HCT116 (cell line): ENCODE results near the gene MICAL3. TPM values are rescaled to one million over a fixed set of nuclear protein-coding genes. Genes with fewer than 3 reads are reported as not detected.

ENCODE experiments used
- ATAC-seq: fragments of 200-7000 bp; cut with Tn5 transposase; 2 replicates; pipeline ENCODE4 v1.9.1; 2020; ENCODE audit warnings: mild to moderate bottlenecking, moderate library complexity
- BruUV-seq: library from RNA; stranded (reverse); fragments of 400-500 nt; replicated peaks from 2 replicates; lab custom pipeline; 2021; lab: Mats Ljungman, UMichigan
- CTCF ChIA-PET: fragments of 300-600 bp; sonication (Branson Sonifier 250); formaldehyde crosslinking; loops from one replicate; lab custom pipeline; 2021; ENCODE audit warnings: antibody characterized with exemption; lab: Charles Lee
- POLR2A ChIA-PET: fragments of 300-600, 350-600 bp; sonication (Branson Sonifier 250); formaldehyde crosslinking; loops from one replicate; lab custom pipeline; 2021; ENCODE audit warnings: antibody characterized with exemption; lab: Charles Lee
- RAD21 ChIA-PET, 2 experiments: fragments of 300-600 bp; sonication (Branson Sonifier 250); formaldehyde crosslinking; loops; one replicate each; lab custom pipeline; 2023; ENCODE audit warnings: low total read pairs in 2 of 2; ENCODE audit not compliant: uncharacterized antibody in 2 of 2, unreplicated experiment in 2 of 2, low non-redundant PET in 1 of 2; lab: Charles Lee
- DNase-seq: peaks from one replicate; pipeline ENCODE4 v3.0.0-alpha.2; 2010; ENCODE audit warnings: low read depth, low spot score
- H2AFZ ChIP-seq: fragments of 200-600 bp; shearing (Covaris generic), sonication (generic); 2 replicates; pipeline ENCODE4 v1.6.1; 2017; ENCODE audit warnings: low read depth, mixed run types, mixed read lengths, antibody characterized with exemption, low read length; ENCODE audit not compliant: poor library complexity, severe bottlenecking
- H3K27ac ChIP-seq: 2 replicates; pipeline ENCODE4 v1.5.1; 2012; ENCODE audit warnings: low read depth, low read length
- H3K27me3 ChIP-seq: fragments of 200-600 bp; sonication (generic); 2 replicates; pipeline ENCODE4 v1.6.1; 2016; ENCODE audit warnings: mixed run types, low read length, mixed read lengths; ENCODE audit not compliant: insufficient read depth
- H3K36me3 ChIP-seq, 2 experiments: fragments of 200-500 bp in 1 of 2; fragments of 200-600 bp in 1 of 2; sonication (Bioruptor generic) in 1 of 2; sonication (generic) in 1 of 2; 2 replicates each; pipeline versions ENCODE4 v1.5.1 to v1.6.1; 2014 to 2016; ENCODE audit warnings: low read length in 2 of 2, inconsistent platforms in 1 of 2, mixed read lengths in 1 of 2, mixed run types in 1 of 2; ENCODE audit not compliant: insufficient read depth in 2 of 2, control insufficient read depth in 1 of 2
- H3K4me1 ChIP-seq, 2 experiments: fragments of 200-600 bp in 1 of 2; sonication (generic) in 1 of 2; 2 replicates each; pipeline versions ENCODE4 v1.5.1 to v1.6.1; 2012 to 2017; ENCODE audit warnings: low read length in 2 of 2, inconsistent platforms in 1 of 2, mild to moderate bottlenecking in 1 of 2, mixed read lengths in 1 of 2, mixed run types in 1 of 2, moderate library complexity in 1 of 2; ENCODE audit not compliant: insufficient read depth in 2 of 2, control insufficient read depth in 1 of 2
- H3K4me2 ChIP-seq: fragments of 200-600 bp; sonication (generic); 2 replicates; pipeline ENCODE4 v1.6.1; 2017; ENCODE audit warnings: mixed run types, low read length, mixed read lengths
- H3K4me3 ChIP-seq, 2 experiments: fragments of 200-600 bp in 1 of 2; sonication (generic) in 1 of 2; replicated peaks in 1 of 2; 2 replicates each; pipeline ENCODE4 v1.5.1; 2011 to 2016; ENCODE audit warnings: low read length in 2 of 2, control low read depth in 1 of 2, low read depth in 1 of 2, mild to moderate bottlenecking in 1 of 2, mixed read lengths in 1 of 2, mixed run types in 1 of 2
- H3K79me2 ChIP-seq: fragments of 200-600 bp; sonication (generic); 2 replicates; pipeline ENCODE4 v1.6.1; 2017; ENCODE audit warnings: mild to moderate bottlenecking, mixed run types, low read length, moderate library complexity, mixed read lengths; ENCODE audit not compliant: insufficient read depth
- H3K9ac ChIP-seq: fragments of 200-600 bp; sonication (generic); 2 replicates; pipeline ENCODE4 v1.6.1; 2016; ENCODE audit warnings: low read length, mixed read lengths
- H3K9me2 ChIP-seq: fragments of 200-600 bp; sonication (generic), shearing (Covaris generic); 2 replicates; pipeline ENCODE4 v1.6.1; 2017; ENCODE audit warnings: mixed run types, mild to moderate bottlenecking, moderate library complexity; ENCODE audit not compliant: insufficient read depth
- H3K9me3 ChIP-seq, 2 experiments: fragments of 200-500 bp in 1 of 2; fragments of 200-600 bp in 1 of 2; sonication (Bioruptor generic) in 1 of 2; sonication (generic) in 1 of 2; 2 replicates each; pipeline ENCODE4 v1.6.1; 2014 to 2017; ENCODE audit warnings: low read length in 2 of 2, mixed read lengths in 2 of 2, inconsistent platforms in 1 of 2, low read depth in 1 of 2, mild to moderate bottlenecking in 1 of 2, mixed run types in 1 of 2, moderate library complexity in 1 of 2; ENCODE audit not compliant: control insufficient read depth in 1 of 2, insufficient read depth in 1 of 2
- H4K20me1 ChIP-seq: fragments of 200-600 bp; sonication (generic), shearing (Covaris generic); 2 replicates; pipeline ENCODE4 v1.6.1; 2017; ENCODE audit warnings: mixed run types, mild to moderate bottlenecking, moderate library complexity; ENCODE audit not compliant: insufficient read depth
- YY1 ChIP-seq: IDR thresholded peaks from 2 replicates; pipeline ENCODE4 v1.6.1; 2011; ENCODE audit warnings: low read length, low read depth, moderate library complexity, mild to moderate bottlenecking; ENCODE audit not compliant: insufficient replicate concordance; ENCODE audit errors: extremely low read depth
- ZFX ChIP-seq: fragments of 450-650 bp; IDR thresholded peaks from 2 replicates; pipeline ENCODE4 v1.6.1; 2017
- intact Hi-C: fragments of 100-400 bp; cut with micrococcal nuclease; formaldehyde crosslinking; loops from 2 replicates; pipeline ENCODE4 v1.10.0; 2022
- total RNA-seq: library from RNA; stranded (reverse); gene quantifications from one replicate; pipeline ENCODE4 v1.2.1, GENCODE V29; 2021; ENCODE audit not compliant: unreplicated experiment
- TF ChIP-seq, protein P1 (sequence below): IDR thresholded peaks from 2 replicates; pipeline ENCODE4 v1.6.1; 2012; ENCODE audit warnings: low read depth
- TF ChIP-seq, protein P2 (sequence below), 3 experiments: fragments of 200-600 bp in 1 of 3; sonication (generic) in 1 of 3; IDR thresholded peaks in 2 of 3; conservative IDR thresholded peaks in 1 of 3; 2 replicates each; pipeline ENCODE4 v1.5.1; 2012 to 2017; ENCODE audit warnings: low read depth in 2 of 3, low read length in 2 of 3, antibody characterized with exemption in 1 of 3, borderline replicate concordance in 1 of 3, control low read depth in 1 of 3, mild to moderate bottlenecking in 1 of 3, mixed read lengths in 1 of 3, mixed run types in 1 of 3, moderate library complexity in 1 of 3; ENCODE audit not compliant: insufficient read depth in 1 of 3

The MICAL3 gene
- total RNA-seq, 1 experiment from 2014 or later, result 30.8 TPM

DNA sequence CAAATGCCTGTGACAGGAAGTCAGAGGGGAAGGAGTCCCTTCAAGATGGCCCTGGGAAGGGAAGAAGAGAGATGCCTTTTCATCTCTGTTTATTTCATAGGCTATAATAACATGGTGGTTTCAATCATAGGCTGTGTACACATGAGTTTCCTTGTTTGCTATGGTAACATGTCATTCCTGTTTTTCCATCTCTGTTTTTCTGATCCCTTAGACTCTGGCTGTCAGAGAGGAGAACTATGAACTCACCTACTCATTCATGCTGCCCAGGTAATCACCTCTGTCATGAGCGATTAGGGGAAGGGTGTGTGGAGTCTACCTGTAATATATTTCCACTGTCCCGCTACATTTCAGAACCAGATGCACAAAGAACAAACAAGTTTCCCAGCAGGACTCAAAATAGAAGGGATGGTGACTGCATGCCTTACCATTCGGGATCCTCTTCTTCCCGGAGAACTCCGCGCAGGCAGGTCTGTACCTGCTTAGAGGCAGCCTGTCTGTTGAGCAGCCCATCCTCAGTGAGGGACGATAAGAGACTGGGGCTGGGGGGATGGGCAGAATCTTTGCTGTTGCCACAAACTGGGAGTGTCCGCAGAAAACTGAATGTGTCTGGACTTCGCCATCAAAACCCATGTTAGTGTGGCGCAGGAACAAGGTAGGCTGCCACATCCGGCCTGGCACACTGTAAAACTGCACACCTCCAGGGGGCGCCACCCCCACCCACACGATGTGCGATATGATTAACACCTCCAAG, 46.4 kb upstream of the MICAL3 start:
- H3K9me2 ChIP-seq, result no peaks in the 10 kb centered on the region
- no peaks in the 10 kb centered on the region for H3K4me1 ChIP-seq
- no TSS peak for BruUV-seq
- POLR2A ChIA-PET, result no interaction called here
- CTCF ChIA-PET, result interaction anchor here (1.5 kb wide), 1 partner anchor 328 kb away, joined by 5 read pairs; no protein-coding TSS in a partner anchor
- TF ChIP-seq, protein P1, sequence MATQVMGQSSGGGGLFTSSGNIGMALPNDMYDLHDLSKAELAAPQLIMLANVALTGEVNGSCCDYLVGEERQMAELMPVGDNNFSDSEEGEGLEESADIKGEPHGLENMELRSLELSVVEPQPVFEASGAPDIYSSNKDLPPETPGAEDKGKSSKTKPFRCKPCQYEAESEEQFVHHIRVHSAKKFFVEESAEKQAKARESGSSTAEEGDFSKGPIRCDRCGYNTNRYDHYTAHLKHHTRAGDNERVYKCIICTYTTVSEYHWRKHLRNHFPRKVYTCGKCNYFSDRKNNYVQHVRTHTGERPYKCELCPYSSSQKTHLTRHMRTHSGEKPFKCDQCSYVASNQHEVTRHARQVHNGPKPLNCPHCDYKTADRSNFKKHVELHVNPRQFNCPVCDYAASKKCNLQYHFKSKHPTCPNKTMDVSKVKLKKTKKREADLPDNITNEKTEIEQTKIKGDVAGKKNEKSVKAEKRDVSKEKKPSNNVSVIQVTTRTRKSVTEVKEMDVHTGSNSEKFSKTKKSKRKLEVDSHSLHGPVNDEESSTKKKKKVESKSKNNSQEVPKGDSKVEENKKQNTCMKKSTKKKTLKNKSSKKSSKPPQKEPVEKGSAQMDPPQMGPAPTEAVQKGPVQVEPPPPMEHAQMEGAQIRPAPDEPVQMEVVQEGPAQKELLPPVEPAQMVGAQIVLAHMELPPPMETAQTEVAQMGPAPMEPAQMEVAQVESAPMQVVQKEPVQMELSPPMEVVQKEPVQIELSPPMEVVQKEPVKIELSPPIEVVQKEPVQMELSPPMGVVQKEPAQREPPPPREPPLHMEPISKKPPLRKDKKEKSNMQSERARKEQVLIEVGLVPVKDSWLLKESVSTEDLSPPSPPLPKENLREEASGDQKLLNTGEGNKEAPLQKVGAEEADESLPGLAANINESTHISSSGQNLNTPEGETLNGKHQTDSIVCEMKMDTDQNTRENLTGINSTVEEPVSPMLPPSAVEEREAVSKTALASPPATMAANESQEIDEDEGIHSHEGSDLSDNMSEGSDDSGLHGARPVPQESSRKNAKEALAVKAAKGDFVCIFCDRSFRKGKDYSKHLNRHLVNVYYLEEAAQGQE, result no peak
- TF ChIP-seq YY1, result no peak
- TF ChIP-seq, protein P2, sequence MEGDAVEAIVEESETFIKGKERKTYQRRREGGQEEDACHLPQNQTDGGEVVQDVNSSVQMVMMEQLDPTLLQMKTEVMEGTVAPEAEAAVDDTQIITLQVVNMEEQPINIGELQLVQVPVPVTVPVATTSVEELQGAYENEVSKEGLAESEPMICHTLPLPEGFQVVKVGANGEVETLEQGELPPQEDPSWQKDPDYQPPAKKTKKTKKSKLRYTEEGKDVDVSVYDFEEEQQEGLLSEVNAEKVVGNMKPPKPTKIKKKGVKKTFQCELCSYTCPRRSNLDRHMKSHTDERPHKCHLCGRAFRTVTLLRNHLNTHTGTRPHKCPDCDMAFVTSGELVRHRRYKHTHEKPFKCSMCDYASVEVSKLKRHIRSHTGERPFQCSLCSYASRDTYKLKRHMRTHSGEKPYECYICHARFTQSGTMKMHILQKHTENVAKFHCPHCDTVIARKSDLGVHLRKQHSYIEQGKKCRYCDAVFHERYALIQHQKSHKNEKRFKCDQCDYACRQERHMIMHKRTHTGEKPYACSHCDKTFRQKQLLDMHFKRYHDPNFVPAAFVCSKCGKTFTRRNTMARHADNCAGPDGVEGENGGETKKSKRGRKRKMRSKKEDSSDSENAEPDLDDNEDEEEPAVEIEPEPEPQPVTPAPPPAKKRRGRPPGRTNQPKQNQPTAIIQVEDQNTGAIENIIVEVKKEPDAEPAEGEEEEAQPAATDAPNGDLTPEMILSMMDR (IDR thresholded peaks at IDR 0.05 in 2 of 3, conservative IDR thresholded peaks at IDR 0.05 in 1 of 3; ENCODE audit: borderline replicate concordance in 1 of 3, insufficient read depth in 1 of 3, low read depth in 2 of 3, low read length in 2 of 3), result peak in 2 of 3 experiments; percentile 66 to 74; a peak in 4 of 6 replicates
- no peak for TF ChIP-seq ZFX
- no peak overlapping the region for H3K4me3 ChIP-seq
- H3K36me3 ChIP-seq, result no peaks in the 10 kb centered on the region
- H3K4me2 ChIP-seq, result no peak overlapping the region
- no peaks in the 10 kb centered on the region; the same call in 1 of the 2 replicates for H3K27me3 ChIP-seq
- RAD21 ChIA-PET, result no interaction called here
- intact Hi-C loops, result no loop called here
- no peaks in the 10 kb centered on the region for H3K79me2 ChIP-seq
- no peak overlapping the region for H3K9ac ChIP-seq
- no peak for DNase-seq
- H3K27ac ChIP-seq, result no peak overlapping the region
- no peaks in the 10 kb centered on the region for H4K20me1 ChIP-seq
- H3K9me3 ChIP-seq, result no peaks in the 10 kb centered on the region
- no peak overlapping the region for H2AFZ ChIP-seq
- ATAC-seq, result peak; percentile 52; the same call in 1 of the 2 replicates
